Memory B cell (primary cell): ENCODE results near the gene RABEP1.
A peak's percentile ranks its signal among the peaks of the same experiment; 100 is the strongest.
"Not testable (repeated sequence)": the region's sequence is repeated elsewhere in the genome, so short reads cannot be mapped to it uniquely, and the experiment has no call there.

Experiments used
- ATAC-seq: fragments of 150-1000 bp; cut with Tn5 transposase; 2 replicates; pipeline ENCODE4 v1.10.0; 2021; ENCODE audit warnings: low read depth, mild to moderate bottlenecking, moderate library complexity
- DNase-seq, 2 donors: peaks; one replicate each; pipeline ENCODE4 v3.0.0; 2022; ENCODE audit warnings: low spot score in 2 of 2
- H3K27ac Mint-ChIP-seq: one replicate; pipeline ENCODE4 v1.8.0; 2022; ENCODE audit warnings: mild to moderate bottlenecking, moderate library complexity, mixed read lengths
- H3K27me3 Mint-ChIP-seq: one replicate; pipeline ENCODE4 v1.8.0; 2022; ENCODE audit warnings: mixed read lengths
- H3K36me3 Mint-ChIP-seq: one replicate; pipeline ENCODE4 v1.8.0; 2022; ENCODE audit warnings: mild to moderate bottlenecking, mixed read lengths
- H3K4me1 Mint-ChIP-seq: one replicate; pipeline ENCODE4 v1.8.0; 2022; ENCODE audit warnings: mixed read lengths
- H3K4me3 Mint-ChIP-seq: one replicate; pipeline ENCODE4 v1.8.0; 2022; ENCODE audit warnings: mild to moderate bottlenecking, moderate library complexity, mixed read lengths
- H3K9me3 Mint-ChIP-seq: one replicate; pipeline ENCODE4 v1.8.0; 2022; ENCODE audit warnings: mixed read lengths

RABEP1 gene, protein sequence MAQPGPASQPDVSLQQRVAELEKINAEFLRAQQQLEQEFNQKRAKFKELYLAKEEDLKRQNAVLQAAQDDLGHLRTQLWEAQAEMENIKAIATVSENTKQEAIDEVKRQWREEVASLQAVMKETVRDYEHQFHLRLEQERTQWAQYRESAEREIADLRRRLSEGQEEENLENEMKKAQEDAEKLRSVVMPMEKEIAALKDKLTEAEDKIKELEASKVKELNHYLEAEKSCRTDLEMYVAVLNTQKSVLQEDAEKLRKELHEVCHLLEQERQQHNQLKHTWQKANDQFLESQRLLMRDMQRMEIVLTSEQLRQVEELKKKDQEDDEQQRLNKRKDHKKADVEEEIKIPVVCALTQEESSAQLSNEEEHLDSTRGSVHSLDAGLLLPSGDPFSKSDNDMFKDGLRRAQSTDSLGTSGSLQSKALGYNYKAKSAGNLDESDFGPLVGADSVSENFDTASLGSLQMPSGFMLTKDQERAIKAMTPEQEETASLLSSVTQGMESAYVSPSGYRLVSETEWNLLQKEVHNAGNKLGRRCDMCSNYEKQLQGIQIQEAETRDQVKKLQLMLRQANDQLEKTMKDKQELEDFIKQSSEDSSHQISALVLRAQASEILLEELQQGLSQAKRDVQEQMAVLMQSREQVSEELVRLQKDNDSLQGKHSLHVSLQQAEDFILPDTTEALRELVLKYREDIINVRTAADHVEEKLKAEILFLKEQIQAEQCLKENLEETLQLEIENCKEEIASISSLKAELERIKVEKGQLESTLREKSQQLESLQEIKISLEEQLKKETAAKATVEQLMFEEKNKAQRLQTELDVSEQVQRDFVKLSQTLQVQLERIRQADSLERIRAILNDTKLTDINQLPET

DNA sequence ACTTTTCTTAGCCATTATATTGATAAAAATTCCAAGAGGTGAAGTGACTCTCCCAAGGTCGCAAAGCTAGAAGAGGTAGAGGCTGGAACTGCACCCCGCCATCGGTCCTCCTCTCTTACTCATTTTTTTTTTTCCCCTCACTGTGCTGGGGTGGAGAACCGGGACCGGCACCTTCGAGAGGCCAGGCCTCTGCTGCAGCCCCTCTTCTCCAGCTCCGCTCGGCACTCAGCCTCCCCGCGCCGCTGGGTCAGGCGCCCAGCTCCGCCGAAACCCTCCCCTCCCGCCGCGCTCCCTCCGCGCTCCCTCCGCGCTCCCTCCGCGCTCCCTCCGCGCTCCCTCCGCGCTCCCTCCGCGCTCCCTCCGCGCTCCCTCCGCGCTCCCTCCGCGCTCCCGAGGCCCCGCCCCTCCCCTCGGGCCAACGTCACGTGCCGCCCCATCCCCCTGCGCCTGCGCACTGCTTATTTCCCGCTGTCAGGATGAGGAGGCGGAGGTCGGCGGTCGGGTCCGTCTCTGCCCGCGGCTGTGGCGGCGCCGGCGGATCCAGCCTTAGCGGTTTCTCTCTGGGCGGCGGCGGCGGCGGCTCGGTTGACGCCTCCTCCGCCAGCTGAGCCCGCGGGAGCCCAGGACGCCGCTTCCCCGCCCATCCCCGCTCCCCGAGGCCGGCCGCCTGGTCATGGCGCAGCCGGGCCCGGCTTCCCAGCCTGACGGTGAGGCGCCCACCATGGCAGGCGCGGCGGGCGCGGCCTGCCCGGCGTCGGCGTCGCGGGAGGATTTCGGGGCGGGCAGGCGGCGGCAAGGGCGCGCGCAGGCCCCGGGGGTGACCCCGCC is at the start of gene RABEP1:
TSS of gene RABEP1 (plus strand) at position 471 of the 828 bp plus-strand sequence. CDS start at position 674, 203 bp downstream.
- H3K4me1 Mint-ChIP-seq = peaks cover 24% of the 10 kb centered on the region
- H3K9me3 Mint-ChIP-seq = no peaks in the 10 kb centered on the region
- peaks cover 10% of the 10 kb centered on the region for H3K36me3 Mint-ChIP-seq
- peak within 1 kb of the TSS; percentile 91 for H3K4me3 Mint-ChIP-seq
- H3K27me3 Mint-ChIP-seq = no peaks in the 10 kb centered on the region
- H3K27ac Mint-ChIP-seq = peak within 1 kb of the TSS; percentile 92
- ATAC-seq (peak; percentile 79), DNase-seq (peak; percentile 85 to 86)

DNA sequence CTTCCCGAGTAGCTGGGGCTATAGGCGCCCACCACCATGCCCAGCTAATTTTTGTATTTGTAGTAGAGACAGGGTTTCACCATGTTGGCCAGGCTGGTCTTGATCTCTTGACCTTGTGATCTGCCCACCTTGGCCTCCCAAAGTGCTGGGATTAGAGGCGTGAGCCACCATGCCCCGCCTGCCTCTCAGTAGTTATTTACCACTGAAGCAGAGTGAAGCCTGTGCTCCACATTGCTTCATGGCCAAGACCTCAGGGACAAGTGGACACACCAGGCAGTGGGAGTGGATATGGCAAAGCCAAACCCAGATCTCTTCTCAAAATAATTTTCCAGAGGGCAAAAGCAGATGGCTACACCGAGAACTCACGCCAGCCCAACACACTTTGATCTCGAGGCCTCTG is 48.6 kb upstream of the RABEP1 start:
- peak overlapping the region; percentile 94 for H3K4me3 Mint-ChIP-seq
- not testable (repeated sequence) for ATAC-seq, H3K27me3 Mint-ChIP-seq, DNase-seq, H3K9me3 Mint-ChIP-seq
- peaks cover 49% of the 10 kb centered on the region for H3K36me3 Mint-ChIP-seq
- peaks cover 48% of the 10 kb centered on the region for H3K4me1 Mint-ChIP-seq
- H3K27ac Mint-ChIP-seq = peak overlapping the region; percentile 94

DNA sequence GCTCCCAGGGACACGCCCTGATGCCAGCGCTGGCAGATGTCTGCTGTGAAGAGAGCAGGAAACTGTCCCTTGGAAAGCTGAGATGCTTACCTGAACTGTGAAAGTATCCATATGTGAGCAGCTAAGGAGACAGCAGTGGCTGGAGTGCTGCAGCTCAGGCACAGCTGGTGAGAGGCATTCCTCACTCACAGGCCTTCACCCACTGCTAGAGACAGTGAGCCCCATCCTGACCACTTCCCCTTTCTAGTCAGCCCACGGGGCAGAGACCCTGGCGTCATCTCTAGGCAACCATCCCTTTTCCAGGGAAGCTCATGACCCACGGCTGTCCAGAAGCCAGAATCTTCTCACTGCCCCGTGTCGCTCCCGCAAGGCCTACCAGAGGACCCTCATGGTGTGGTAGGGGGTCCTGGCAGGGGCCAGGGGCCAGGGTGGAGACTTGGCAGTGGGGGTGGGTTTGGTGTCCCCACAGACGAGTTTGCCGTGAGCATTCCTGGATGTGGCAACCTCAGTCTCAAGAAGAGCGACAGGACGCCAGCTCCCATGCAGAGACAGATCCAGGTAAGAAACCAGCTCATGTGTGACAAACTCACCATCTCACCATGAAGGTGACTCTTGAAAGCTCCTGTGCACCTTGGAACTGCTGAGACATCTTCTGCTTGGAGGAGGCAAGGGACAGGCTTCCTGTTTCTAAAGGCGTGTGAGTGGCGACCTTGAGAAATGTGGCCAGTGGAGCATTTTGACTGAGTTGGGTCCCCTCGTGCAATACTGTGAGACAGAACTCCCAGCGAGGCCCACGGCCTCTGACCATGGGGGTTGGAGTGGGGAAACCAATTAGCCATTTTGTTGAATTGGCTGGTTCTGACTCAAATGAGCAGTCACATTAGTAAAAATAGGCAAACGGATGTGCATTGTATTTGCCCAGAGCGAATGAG is 47.2 kb upstream of the RABEP1 start, which contains the start of gene SCIMP:
TSS of gene SCIMP (minus strand) at position 216 of the 932 bp plus-strand sequence. CDS start at position 111, 105 bp downstream.
- Mint-ChIP-seq H3K9me3 (no peaks in the 10 kb centered on the region), H3K4me1 (peaks cover 42% of the 10 kb centered on the region), H3K4me3 (peak within 1 kb of the TSS; percentile 94), H3K27ac (peak within 1 kb of the TSS; percentile 94), H3K36me3 (peaks cover 47% of the 10 kb centered on the region), H3K27me3 (no peaks in the 10 kb centered on the region)
- peak; percentile 64 to 66 for DNase-seq
- peak; percentile 82 for ATAC-seq

DNA sequence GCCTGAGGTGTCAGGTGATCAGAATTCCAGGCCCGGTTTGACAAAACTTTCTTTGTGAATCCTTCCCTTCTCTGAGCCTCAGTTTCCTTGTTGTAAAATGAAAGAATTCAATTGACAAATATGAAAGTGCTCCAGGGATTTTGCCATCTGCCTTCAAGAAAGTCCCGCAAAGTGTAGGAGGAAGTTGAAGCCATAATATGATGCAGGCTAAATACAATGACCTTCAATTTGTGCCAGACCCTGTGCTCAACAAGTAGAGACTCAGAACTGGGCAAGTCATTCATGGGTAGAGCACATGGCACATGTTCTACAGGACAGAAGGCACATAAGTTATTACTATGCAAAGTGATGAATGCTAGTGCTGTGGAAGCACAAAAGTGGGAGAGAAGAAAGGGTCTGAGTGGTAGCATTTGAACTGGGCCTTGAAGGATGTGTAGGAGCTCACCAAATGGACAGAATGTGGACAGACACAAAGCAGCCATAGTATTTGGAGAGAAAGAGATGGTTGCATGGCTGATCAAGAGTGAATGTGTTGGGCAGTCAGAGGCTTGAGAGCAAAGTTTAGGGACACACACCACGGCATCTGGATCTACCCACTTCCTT is 45.0 kb upstream of the RABEP1 start:
- Mint-ChIP-seq H3K4me3 (peak overlapping the region; percentile 71), H3K4me1 (peaks cover 45% of the 10 kb centered on the region)

DNA sequence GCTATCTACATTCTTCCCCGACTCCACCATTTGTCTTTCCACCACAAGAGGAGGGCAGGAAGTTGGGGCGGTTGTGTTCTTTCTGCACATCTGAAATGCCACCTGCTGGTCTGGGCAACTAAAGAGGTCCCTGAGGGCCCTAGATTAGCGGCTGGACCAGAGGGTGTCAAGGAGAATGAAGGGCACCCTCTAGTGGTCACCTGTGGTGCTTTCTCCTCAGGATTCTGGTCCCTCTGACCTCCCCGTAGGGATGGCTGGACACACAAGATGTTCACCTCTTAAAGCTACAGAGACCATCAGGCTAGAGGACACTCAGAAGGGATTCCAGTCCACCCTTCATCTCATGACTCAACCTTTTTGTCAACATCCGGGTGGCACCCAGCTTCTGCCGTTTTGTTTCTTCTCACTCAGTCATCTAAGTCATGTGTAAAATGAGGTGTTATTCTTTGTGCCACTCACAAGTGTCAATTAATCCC is 44.5 kb upstream of the RABEP1 start:
- H3K36me3 Mint-ChIP-seq = peaks cover 43% of the 10 kb centered on the region
- no peak for DNase-seq
- H3K4me3 Mint-ChIP-seq = peak overlapping the region; percentile 71
- no peaks in the 10 kb centered on the region for H3K27me3 Mint-ChIP-seq
- peaks cover 2% of the 10 kb centered on the region for H3K9me3 Mint-ChIP-seq
- ATAC-seq = no peak
- H3K4me1 Mint-ChIP-seq = peaks cover 45% of the 10 kb centered on the region
- H3K27ac Mint-ChIP-seq = peak overlapping the region; percentile 100

More for the DNA sequence above, 45.0 kb upstream of the RABEP1 start:
- no peak for ATAC-seq
- Mint-ChIP-seq H3K27ac (peak overlapping the region; percentile 100), H3K36me3 (peaks cover 46% of the 10 kb centered on the region), H3K27me3 (no peaks in the 10 kb centered on the region), H3K9me3 (peaks cover 2% of the 10 kb centered on the region)
- DNase-seq = no peak

DNA sequence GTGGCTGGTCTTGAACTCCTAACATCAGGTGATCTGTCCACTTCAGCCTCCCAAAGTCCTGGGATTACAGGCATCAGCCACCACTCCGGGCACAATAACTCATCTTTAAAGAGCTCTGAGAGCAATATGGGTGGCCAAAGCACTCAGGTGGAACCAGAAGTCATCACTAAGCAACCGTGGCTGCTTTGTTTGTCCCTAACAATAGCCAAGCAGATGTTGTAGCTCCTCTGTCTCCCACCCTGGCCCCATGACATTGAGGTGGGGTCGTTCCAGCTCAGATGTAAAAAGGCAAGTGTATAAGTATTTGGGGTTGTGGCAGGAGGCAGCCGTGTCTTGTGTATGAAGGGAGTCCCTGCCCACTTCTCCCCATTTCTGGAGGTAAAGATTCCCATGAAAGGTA is 43.8 kb upstream of the RABEP1 start:
- peaks cover 50% of the 10 kb centered on the region for H3K4me1 Mint-ChIP-seq
- H3K27ac Mint-ChIP-seq = peak overlapping the region; percentile 100
- H3K36me3 Mint-ChIP-seq = peaks cover 37% of the 10 kb centered on the region

DNA sequence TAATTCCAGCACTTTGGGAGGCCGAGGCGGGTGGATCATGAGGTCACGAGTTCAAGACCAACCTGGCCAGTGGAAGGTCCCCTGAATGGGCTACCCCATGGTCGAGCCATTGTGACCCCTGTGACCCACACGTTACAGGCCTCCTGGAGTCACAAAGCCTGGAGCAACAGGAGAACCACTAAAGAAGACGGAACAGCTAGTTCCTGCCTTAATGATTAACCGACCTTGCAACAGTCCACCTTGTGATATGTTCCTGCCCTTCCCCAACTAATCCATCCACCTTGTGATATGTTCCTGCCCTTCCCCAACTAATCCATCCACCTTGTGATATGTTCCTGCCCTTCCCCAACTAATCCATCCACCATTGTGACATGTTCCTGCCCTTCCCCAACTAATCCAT is 42.3 kb upstream of the RABEP1 start:
- Mint-ChIP-seq H3K4me1 (peaks cover 55% of the 10 kb centered on the region), H3K27ac (peak overlapping the region; percentile 100), H3K36me3 (peaks cover 31% of the 10 kb centered on the region)
- not testable (repeated sequence) for DNase-seq, ATAC-seq, H3K27me3 Mint-ChIP-seq, H3K9me3 Mint-ChIP-seq, H3K4me3 Mint-ChIP-seq

More for the DNA sequence above, 43.8 kb upstream of the RABEP1 start:
- peak in 1 of 2 donors; percentile 44 for DNase-seq
- peaks cover 2% of the 10 kb centered on the region for H3K9me3 Mint-ChIP-seq
- peak overlapping the region; percentile 46 for H3K4me3 Mint-ChIP-seq
- ATAC-seq = peak; percentile 41
- no peaks in the 10 kb centered on the region for H3K27me3 Mint-ChIP-seq

DNA sequence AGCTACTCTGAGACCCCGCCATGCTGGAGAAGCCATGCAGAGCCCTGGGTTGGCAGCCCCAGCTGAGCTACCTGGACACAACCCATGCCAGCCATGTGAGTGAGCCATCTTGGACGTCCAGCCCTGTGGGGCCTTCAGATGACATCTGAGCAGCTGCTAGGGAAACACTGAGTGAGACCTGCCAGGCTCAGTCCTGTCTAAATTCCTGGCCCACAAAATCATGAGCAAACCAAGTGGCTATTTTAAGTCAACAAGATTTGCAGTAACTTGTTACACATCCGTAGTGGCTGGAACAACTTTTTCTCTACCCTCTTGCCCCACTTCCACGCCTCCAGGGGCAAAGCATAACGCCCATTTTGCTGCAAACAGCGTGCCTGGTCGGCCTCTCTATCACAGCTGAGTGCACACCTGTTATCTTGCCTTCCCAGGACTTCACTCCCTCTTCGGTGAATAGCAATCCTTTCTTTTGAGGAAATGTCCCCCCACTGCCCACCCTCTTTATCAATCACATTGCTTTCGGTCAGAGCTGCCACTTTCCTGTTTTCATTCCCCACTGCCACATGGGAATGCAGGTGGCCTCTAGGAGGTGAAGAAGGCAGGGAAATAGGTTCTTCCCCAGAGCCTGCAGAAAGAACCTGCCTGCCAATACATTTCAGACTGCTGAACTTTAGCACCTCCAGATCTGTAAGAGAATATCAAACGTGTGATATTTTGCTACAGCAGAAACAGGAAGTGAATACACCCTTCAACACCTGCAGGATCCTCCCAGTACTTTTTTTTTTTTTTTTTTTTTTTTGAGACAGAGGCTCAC is 40.0 kb upstream of the RABEP1 start:
- ATAC-seq = peak; percentile 75
- H3K4me3 Mint-ChIP-seq = peak overlapping the region; percentile 87
- DNase-seq = peak in 1 of 2 donors; percentile 50
- H3K4me1 Mint-ChIP-seq = peaks cover 51% of the 10 kb centered on the region
- peaks cover 28% of the 10 kb centered on the region for H3K36me3 Mint-ChIP-seq
- H3K9me3 Mint-ChIP-seq = peaks cover 2% of the 10 kb centered on the region
- peak overlapping the region; percentile 100 for H3K27ac Mint-ChIP-seq
- H3K27me3 Mint-ChIP-seq = no peaks in the 10 kb centered on the region

DNA sequence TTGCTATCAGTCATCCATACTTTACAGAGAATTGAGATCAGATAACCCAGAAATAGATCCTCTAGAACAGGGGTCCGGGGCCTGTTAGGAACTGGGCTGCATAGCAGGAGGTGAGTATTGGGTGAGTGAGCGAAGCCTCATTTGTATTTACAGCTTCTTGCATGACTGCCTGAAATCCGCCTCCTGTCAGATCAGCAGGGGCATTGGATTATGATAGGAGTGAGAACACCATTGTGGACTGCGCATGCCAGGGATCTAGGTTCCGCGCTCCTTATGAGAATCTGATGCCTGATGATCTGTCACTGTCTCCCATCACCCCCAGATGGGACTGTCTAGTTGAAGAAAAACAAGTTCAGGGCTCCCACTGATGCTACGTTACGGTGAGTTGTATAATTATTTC is 34.5 kb upstream of the RABEP1 start:
- ATAC-seq = no peak

DNA sequence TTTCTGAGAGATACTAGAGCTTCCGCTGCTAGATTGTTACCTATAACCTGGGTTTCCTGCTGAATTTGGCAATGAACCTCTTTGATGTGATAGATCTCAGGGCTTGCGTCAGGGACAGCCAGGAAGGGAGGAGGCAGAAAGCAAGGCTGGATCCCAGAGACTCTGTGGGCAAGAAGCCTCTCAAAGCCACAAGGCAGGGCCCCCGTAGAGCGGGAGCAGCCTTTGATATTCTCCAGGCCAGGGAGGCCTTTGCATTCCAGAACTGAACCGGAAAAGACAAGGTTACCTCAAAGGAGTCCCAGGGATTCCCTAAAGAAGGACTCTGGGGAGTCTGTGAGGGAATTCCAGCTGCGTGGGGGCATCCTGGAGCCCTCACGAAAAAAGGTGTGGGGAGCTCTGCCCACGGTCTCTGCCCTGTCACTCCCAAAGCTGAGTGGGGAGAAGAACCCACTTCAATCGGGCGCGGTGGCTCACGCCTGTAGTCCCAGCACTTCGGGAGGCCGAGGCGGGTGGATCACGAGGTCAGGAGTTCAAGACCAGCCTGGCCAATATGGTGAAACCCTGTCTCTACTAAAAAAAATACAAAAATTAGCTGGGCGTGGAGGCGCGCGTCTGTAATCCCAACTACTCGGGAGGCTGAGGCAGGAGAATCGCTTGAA is 33.1 kb upstream of the RABEP1 start:
- no peak overlapping the region for H3K4me3 Mint-ChIP-seq
- no peak for DNase-seq
- ATAC-seq = no peak
- H3K4me1 Mint-ChIP-seq = peaks cover 17% of the 10 kb centered on the region
- H3K27ac Mint-ChIP-seq = peak overlapping the region; percentile 55
- peaks cover 7% of the 10 kb centered on the region for H3K36me3 Mint-ChIP-seq
- no peaks in the 10 kb centered on the region for H3K27me3 Mint-ChIP-seq
- no peaks in the 10 kb centered on the region for H3K9me3 Mint-ChIP-seq

More for the DNA sequence above, 34.5 kb upstream of the RABEP1 start:
- no peaks in the 10 kb centered on the region for H3K9me3 Mint-ChIP-seq
- no peaks in the 10 kb centered on the region for H3K27me3 Mint-ChIP-seq
- H3K27ac Mint-ChIP-seq = peak overlapping the region; percentile 68
- no peak overlapping the region for H3K4me3 Mint-ChIP-seq
- no peak for DNase-seq
- peaks cover 21% of the 10 kb centered on the region for H3K4me1 Mint-ChIP-seq
- H3K36me3 Mint-ChIP-seq = peaks cover 7% of the 10 kb centered on the region

DNA sequence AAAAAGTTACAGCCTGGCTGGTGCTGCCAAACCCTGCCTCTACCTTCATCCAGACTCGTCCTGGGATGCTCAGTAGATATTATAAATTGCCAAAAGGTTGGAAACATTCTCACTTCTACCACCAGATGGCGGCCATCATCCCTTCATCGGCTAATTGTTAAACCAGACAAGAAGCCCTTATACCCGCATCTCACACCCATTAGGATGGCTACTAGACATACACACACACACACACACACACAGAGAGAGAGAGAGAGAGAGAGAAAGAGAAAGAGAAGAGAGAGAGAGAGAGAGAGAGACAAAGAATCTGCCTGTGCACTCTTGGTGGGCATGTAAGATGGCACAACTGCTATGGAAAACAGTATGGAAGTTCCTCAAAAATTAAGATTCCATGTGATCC is 32.5 kb upstream of the RABEP1 start:
- peak; percentile 59 to 70 for DNase-seq
- H3K4me3 Mint-ChIP-seq = peak overlapping the region; percentile 1
- peak; percentile 91 for ATAC-seq
- H3K27me3 Mint-ChIP-seq = no peaks in the 10 kb centered on the region
- peak overlapping the region; percentile 76 for H3K27ac Mint-ChIP-seq
- peaks cover 18% of the 10 kb centered on the region for H3K4me1 Mint-ChIP-seq
- peaks cover 7% of the 10 kb centered on the region for H3K36me3 Mint-ChIP-seq
- no peaks in the 10 kb centered on the region for H3K9me3 Mint-ChIP-seq
